GM23338 (cell line): ENCODE results near the gene GDPD5. TPM values are rescaled to one million over a fixed set of nuclear protein-coding genes. Genes with fewer than 3 reads are reported as not detected.

Experiments
- ATAC-seq: fragments of 200-7000 bp; cut with Tn5 transposase; 3 replicates; pipeline ENCODE4 v1.9.1; 2020
- DNase-seq: peaks from one replicate; pipeline ENCODE4 v3.0.0-alpha.2; 2015; ENCODE audit warnings: low spot score
- H2AFZ ChIP-seq: fragments of 200-600 bp; sonication (generic); 2 replicates; pipeline ENCODE4 v1.8.0; 2016; ENCODE audit warnings: antibody characterized with exemption, mild to moderate bottlenecking, moderate library complexity
- H3F3A ChIP-seq: fragments of 200-600 bp; sonication (generic); replicated peaks from 2 replicates; pipeline ENCODE4 v1.8.0; 2017; ENCODE audit warnings: antibody characterized with exemption, mixed run types, low read depth
- H3K27ac ChIP-seq: fragments of 200-600 bp; sonication (generic); 2 replicates; pipeline ENCODE4 v1.6.1; 2016; ENCODE audit warnings: low read depth
- H3K27me3 ChIP-seq: fragments of 200-600 bp; sonication (generic); 2 replicates; pipeline ENCODE4 v1.8.0; 2016; ENCODE audit warnings: mild to moderate bottlenecking, mixed run types, moderate library complexity; ENCODE audit not compliant: insufficient read depth
- H3K36me3 ChIP-seq: fragments of 200-600 bp; sonication (generic); 2 replicates; pipeline ENCODE4 v1.8.0; 2016; ENCODE audit warnings: mild to moderate bottlenecking; ENCODE audit not compliant: insufficient read depth
- H3K4me1 ChIP-seq: fragments of 200-600 bp; sonication (generic); 2 replicates; pipeline ENCODE4 v1.8.0; 2016; ENCODE audit warnings: mild to moderate bottlenecking, moderate library complexity; ENCODE audit not compliant: insufficient read depth
- H3K4me2 ChIP-seq: fragments of 200-600 bp; sonication (generic); 2 replicates; pipeline ENCODE4 v1.7.1; 2017; ENCODE audit warnings: mixed run types
- H3K4me3 ChIP-seq: fragments of 200-600 bp; sonication (generic); 2 replicates; pipeline ENCODE4 v1.6.1; 2016; ENCODE audit warnings: mixed run types
- H3K79me2 ChIP-seq: fragments of 200-600 bp; sonication (generic); replicated peaks from 2 replicates; pipeline ENCODE4 v1.8.0; 2017; ENCODE audit warnings: mild to moderate bottlenecking; ENCODE audit not compliant: insufficient read depth
- H3K9me2 ChIP-seq: fragments of 200-600 bp; sonication (generic); 2 replicates; pipeline ENCODE4 v1.8.0; 2017; ENCODE audit not compliant: insufficient read depth
- H4K20me1 ChIP-seq: fragments of 200-600 bp; sonication (generic); replicated peaks from 2 replicates; pipeline ENCODE4 v1.8.0; 2017; ENCODE audit warnings: mild to moderate bottlenecking; ENCODE audit not compliant: insufficient read depth
- H3K27ac Mint-ChIP-seq: 2 replicates; pipeline ENCODE4 v1.8.0; 2020; ENCODE audit warnings: inconsistent platforms, mild to moderate bottlenecking, moderate library complexity, mixed read lengths
- H3K27me3 Mint-ChIP-seq: 3 replicates; pipeline ENCODE4 v1.8.0; 2022; ENCODE audit warnings: low read depth, mild to moderate bottlenecking, moderate library complexity, mixed read lengths, inconsistent platforms; ENCODE audit not compliant: insufficient read depth, poor library complexity
- H3K36me3 Mint-ChIP-seq: 3 replicates; pipeline ENCODE4 v1.8.0; 2021; ENCODE audit warnings: low read depth, mild to moderate bottlenecking, inconsistent platforms, moderate library complexity, mixed read lengths
- H3K4me1 Mint-ChIP-seq: 3 replicates; pipeline ENCODE4 v1.8.0; 2020; ENCODE audit warnings: mild to moderate bottlenecking, inconsistent platforms, mixed read lengths
- H3K4me3 Mint-ChIP-seq: 3 replicates; pipeline ENCODE4 v1.8.0; 2021; ENCODE audit warnings: moderate library complexity, mild to moderate bottlenecking, inconsistent platforms, mixed read lengths
- H3K9me3 Mint-ChIP-seq: 3 replicates; pipeline ENCODE4 v1.8.0; 2020; ENCODE audit warnings: moderate library complexity, mild to moderate bottlenecking, inconsistent platforms, mixed read lengths
- CREB1 ChIP-seq: fragments of 250-450 bp; sonication (Bioruptor Pico); IDR thresholded peaks from 2 replicates; pipeline ENCODE4 v1.5.0; 2020; ENCODE audit warnings: low read depth, mild to moderate bottlenecking, moderate library complexity
- EZH2 ChIP-seq: fragments of 200-600 bp; sonication (generic); IDR thresholded peaks from one replicate; pipeline ENCODE4 v1.8.0; 2017; ENCODE audit warnings: antibody characterized with exemption, mild to moderate bottlenecking, low read depth; ENCODE audit not compliant: unreplicated experiment
- EZH2phosphoT487 ChIP-seq: fragments of 200-600 bp; sonication (generic); IDR thresholded peaks from one replicate; pipeline ENCODE4 v1.8.1; 2018; ENCODE audit warnings: antibody characterized with exemption; ENCODE audit not compliant: unreplicated experiment
- JUNB ChIP-seq: IDR thresholded peaks from one replicate; pipeline ENCODE4 v1.6.1; 2016; ENCODE audit warnings: antibody characterized with exemption; ENCODE audit not compliant: unreplicated experiment
- NANOG ChIP-seq: IDR thresholded peaks from 2 replicates; pipeline ENCODE4 v1.6.1; 2016; ENCODE audit warnings: antibody characterized with exemption, borderline replicate concordance
- POLR2AphosphoS5 ChIP-seq: IDR thresholded peaks from 2 replicates; pipeline ENCODE4 v1.6.1; 2016; ENCODE audit warnings: antibody characterized with exemption, low read depth
- STAT1 ChIP-seq: IDR thresholded peaks from one replicate; pipeline ENCODE4 v1.6.1; 2016; ENCODE audit warnings: antibody characterized with exemption; ENCODE audit not compliant: unreplicated experiment
- ZNF114 ChIP-seq: fragments of 250-450 bp; sonication (Bioruptor Pico); IDR thresholded peaks from 2 replicates; pipeline ENCODE4 v1.5.0; 2020; ENCODE audit warnings: mild to moderate bottlenecking, moderate library complexity
- ZNF331 ChIP-seq: fragments of 250-450 bp; sonication (Bioruptor Pico); IDR thresholded peaks from 2 replicates; pipeline ENCODE4 v1.5.0; 2020; ENCODE audit warnings: low read depth, mild to moderate bottlenecking, moderate library complexity
- polyA plus RNA-seq: library from polyadenylated mRNA; unstranded; fragments of >200 nt; fragmentation: Nextera tagmentation; extraction: Ambion mirVana; gene quantifications from 2 replicates; pipeline ENCODE4 v1.2.1, GENCODE V29; 2016
- total RNA-seq: library from RNA; depleted of rRNA; stranded (reverse); fragments of >200 nt; shearing (Covaris generic); gene quantifications from 2 replicates; pipeline ENCODE4 v1.2.3, GENCODE V29; 2014
- TF ChIP-seq, protein P1 (sequence below), 2 experiments: fragments of 200-600 bp in 1 of 2; sonication (generic) in 1 of 2; conservative IDR thresholded peaks; 2 replicates each; pipeline versions ENCODE4 v1.5.1 to v1.6.1; 2016 to 2017; ENCODE audit warnings: antibody characterized with exemption in 2 of 2, low read depth in 2 of 2, mild to moderate bottlenecking in 2 of 2, moderate library complexity in 1 of 2
- TF ChIP-seq, protein P2 (sequence below): IDR thresholded peaks from 2 replicates; pipeline ENCODE4 v1.6.1; 2016; ENCODE audit warnings: antibody characterized with exemption
- TF ChIP-seq, protein P3 (sequence below): fragments of 250-450 bp; sonication (Bioruptor Pico); IDR thresholded peaks from 2 replicates; pipeline ENCODE4 v1.5.0; 2020; ENCODE audit warnings: mild to moderate bottlenecking, moderate library complexity
- TF ChIP-seq, protein P4 (sequence below): IDR thresholded peaks from one replicate; pipeline ENCODE4 v1.6.1; 2018; ENCODE audit warnings: antibody characterized with exemption; ENCODE audit not compliant: unreplicated experiment

The GDPD5 gene
- total and polyA plus RNA-seq, 2 experiments from 2014 or later: 1.6 to 4.9 TPM

DNA sequence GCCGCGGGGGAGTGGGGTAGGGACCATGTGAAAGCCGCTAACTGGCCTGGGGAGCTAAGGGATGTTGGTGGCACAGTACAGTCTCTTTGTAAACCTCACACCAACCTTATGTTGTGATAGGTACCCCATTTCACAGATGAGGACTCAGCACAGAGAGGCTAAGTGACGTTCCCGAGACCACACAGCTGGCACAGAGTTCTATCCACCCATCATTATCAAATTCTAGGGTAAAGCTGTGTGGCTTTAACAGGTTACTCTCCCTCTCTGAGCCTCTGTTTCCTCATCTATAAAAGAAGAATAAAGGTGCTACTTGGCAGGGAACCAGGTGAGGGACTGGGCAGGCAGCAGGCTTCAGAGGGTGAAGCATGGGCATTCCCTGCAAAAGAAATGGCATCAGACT lies 1.4 kb upstream of the GDPD5 start:
- no peaks in the 10 kb centered on the region for H4K20me1 ChIP-seq
- DNase-seq: no peak
- H3K36me3 ChIP-seq: no peaks in the 10 kb centered on the region
- Mint-ChIP-seq H3K27me3 (peaks cover 44% of the 10 kb centered on the region), H3K36me3 (no peaks in the 10 kb centered on the region), H3K4me1 (peaks cover 25% of the 10 kb centered on the region), H3K27ac (no peak overlapping the region), H3K9me3 (no peaks in the 10 kb centered on the region), H3K4me3 (peak overlapping the region; percentile 86)
- TF ChIP-seq EZH2phosphoT487 (no peak), NANOG (no peak), EZH2 (no peak), CREB1 (CRISPR knock-in tag) (no peak), POLR2AphosphoS5 (no peak), STAT1 (no peak), ZNF331 (CRISPR knock-in tag) (no peak), JUNB (no peak), ZNF114 (CRISPR knock-in tag) (no peak)
- TF ChIP-seq, protein P1, sequence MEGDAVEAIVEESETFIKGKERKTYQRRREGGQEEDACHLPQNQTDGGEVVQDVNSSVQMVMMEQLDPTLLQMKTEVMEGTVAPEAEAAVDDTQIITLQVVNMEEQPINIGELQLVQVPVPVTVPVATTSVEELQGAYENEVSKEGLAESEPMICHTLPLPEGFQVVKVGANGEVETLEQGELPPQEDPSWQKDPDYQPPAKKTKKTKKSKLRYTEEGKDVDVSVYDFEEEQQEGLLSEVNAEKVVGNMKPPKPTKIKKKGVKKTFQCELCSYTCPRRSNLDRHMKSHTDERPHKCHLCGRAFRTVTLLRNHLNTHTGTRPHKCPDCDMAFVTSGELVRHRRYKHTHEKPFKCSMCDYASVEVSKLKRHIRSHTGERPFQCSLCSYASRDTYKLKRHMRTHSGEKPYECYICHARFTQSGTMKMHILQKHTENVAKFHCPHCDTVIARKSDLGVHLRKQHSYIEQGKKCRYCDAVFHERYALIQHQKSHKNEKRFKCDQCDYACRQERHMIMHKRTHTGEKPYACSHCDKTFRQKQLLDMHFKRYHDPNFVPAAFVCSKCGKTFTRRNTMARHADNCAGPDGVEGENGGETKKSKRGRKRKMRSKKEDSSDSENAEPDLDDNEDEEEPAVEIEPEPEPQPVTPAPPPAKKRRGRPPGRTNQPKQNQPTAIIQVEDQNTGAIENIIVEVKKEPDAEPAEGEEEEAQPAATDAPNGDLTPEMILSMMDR (conservative IDR thresholded peaks at IDR 0.05; ENCODE audit: low read depth in 2 of 2): no peak
- TF ChIP-seq, protein P2, sequence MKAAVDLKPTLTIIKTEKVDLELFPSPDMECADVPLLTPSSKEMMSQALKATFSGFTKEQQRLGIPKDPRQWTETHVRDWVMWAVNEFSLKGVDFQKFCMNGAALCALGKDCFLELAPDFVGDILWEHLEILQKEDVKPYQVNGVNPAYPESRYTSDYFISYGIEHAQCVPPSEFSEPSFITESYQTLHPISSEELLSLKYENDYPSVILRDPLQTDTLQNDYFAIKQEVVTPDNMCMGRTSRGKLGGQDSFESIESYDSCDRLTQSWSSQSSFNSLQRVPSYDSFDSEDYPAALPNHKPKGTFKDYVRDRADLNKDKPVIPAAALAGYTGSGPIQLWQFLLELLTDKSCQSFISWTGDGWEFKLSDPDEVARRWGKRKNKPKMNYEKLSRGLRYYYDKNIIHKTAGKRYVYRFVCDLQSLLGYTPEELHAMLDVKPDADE: no peak
- TF ChIP-seq, protein P3, sequence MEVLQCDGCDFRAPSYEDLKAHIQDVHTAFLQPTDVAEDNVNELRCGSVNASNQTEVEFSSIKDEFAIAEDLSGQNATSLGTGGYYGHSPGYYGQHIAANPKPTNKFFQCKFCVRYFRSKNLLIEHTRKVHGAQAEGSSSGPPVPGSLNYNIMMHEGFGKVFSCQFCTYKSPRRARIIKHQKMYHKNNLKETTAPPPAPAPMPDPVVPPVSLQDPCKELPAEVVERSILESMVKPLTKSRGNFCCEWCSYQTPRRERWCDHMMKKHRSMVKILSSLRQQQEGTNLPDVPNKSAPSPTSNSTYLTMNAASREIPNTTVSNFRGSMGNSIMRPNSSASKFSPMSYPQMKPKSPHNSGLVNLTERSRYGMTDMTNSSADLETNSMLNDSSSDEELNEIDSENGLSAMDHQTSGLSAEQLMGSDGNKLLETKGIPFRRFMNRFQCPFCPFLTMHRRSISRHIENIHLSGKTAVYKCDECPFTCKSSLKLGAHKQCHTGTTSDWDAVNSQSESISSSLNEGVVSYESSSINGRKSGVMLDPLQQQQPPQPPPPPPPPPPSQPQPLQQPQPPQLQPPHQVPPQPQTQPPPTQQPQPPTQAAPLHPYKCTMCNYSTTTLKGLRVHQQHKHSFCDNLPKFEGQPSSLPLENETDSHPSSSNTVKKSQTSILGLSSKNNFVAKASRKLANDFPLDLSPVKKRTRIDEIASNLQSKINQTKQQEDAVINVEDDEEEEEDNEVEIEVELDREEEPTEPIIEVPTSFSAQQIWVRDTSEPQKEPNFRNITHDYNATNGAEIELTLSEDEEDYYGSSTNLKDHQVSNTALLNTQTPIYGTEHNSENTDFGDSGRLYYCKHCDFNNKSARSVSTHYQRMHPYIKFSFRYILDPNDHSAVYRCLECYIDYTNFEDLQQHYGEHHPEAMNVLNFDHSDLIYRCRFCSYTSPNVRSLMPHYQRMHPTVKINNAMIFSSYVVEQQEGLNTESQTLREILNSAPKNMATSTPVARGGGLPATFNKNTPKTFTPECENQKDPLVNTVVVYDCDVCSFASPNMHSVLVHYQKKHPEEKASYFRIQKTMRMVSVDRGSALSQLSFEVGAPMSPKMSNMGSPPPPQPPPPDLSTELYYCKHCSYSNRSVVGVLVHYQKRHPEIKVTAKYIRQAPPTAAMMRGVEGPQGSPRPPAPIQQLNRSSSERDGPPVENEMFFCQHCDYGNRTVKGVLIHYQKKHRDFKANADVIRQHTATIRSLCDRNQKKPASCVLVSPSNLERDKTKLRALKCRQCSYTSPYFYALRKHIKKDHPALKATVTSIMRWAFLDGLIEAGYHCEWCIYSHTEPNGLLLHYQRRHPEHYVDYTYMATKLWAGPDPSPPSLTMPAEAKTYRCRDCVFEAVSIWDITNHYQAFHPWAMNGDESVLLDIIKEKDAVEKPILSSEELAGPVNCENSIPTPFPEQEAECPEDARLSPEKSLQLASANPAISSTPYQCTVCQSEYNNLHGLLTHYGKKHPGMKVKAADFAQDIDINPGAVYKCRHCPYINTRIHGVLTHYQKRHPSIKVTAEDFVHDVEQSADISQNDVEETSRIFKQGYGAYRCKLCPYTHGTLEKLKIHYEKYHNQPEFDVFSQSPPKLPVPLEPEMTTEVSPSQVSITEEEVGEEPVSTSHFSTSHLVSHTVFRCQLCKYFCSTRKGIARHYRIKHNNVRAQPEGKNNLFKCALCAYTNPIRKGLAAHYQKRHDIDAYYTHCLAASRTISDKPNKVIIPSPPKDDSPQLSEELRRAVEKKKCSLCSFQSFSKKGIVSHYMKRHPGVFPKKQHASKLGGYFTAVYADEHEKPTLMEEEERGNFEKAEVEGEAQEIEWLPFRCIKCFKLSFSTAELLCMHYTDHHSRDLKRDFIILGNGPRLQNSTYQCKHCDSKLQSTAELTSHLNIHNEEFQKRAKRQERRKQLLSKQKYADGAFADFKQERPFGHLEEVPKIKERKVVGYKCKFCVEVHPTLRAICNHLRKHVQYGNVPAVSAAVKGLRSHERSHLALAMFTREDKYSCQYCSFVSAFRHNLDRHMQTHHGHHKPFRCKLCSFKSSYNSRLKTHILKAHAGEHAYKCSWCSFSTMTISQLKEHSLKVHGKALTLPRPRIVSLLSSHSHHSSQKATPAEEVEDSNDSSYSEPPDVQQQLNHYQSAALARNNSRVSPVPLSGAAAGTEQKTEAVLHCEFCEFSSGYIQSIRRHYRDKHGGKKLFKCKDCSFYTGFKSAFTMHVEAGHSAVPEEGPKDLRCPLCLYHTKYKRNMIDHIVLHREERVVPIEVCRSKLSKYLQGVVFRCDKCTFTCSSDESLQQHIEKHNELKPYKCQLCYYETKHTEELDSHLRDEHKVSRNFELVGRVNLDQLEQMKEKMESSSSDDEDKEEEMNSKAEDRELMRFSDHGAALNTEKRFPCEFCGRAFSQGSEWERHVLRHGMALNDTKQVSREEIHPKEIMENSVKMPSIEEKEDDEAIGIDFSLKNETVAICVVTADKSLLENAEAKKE (CRISPR knock-in tag): no peak
- TF ChIP-seq, protein P4, sequence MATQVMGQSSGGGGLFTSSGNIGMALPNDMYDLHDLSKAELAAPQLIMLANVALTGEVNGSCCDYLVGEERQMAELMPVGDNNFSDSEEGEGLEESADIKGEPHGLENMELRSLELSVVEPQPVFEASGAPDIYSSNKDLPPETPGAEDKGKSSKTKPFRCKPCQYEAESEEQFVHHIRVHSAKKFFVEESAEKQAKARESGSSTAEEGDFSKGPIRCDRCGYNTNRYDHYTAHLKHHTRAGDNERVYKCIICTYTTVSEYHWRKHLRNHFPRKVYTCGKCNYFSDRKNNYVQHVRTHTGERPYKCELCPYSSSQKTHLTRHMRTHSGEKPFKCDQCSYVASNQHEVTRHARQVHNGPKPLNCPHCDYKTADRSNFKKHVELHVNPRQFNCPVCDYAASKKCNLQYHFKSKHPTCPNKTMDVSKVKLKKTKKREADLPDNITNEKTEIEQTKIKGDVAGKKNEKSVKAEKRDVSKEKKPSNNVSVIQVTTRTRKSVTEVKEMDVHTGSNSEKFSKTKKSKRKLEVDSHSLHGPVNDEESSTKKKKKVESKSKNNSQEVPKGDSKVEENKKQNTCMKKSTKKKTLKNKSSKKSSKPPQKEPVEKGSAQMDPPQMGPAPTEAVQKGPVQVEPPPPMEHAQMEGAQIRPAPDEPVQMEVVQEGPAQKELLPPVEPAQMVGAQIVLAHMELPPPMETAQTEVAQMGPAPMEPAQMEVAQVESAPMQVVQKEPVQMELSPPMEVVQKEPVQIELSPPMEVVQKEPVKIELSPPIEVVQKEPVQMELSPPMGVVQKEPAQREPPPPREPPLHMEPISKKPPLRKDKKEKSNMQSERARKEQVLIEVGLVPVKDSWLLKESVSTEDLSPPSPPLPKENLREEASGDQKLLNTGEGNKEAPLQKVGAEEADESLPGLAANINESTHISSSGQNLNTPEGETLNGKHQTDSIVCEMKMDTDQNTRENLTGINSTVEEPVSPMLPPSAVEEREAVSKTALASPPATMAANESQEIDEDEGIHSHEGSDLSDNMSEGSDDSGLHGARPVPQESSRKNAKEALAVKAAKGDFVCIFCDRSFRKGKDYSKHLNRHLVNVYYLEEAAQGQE: no peak
- peaks cover 6% of the 10 kb centered on the region; the same call in 1 of the 2 replicates for H3F3A ChIP-seq
- no peak overlapping the region for H2AFZ ChIP-seq
- no peak overlapping the region for H3K4me3 ChIP-seq
- ATAC-seq: no peak
- H3K4me2 ChIP-seq: no peak overlapping the region
- H3K27me3 ChIP-seq: peaks cover 41% of the 10 kb centered on the region
- no peak overlapping the region for H3K27ac ChIP-seq
- peaks cover 9% of the 10 kb centered on the region; the same call in 1 of the 2 replicates for H3K4me1 ChIP-seq
- H3K9me2 ChIP-seq: no peaks in the 10 kb centered on the region
- no peaks in the 10 kb centered on the region; the same call in 1 of the 2 replicates for H3K79me2 ChIP-seq
